Endometrial microvascular endothelial cells (primary cell): ENCODE data around the gene BPIFB6. TPM values are rescaled to one million over a fixed set of nuclear protein-coding genes. Genes with fewer than 3 reads are reported as not detected.

Source experiments
- in situ Hi-C: cut with HindIII; loops from 2 replicates; pipeline ENCODE4 v1.10.0; 2017; ENCODE audit warnings: low sequenced_read_pairs, low pct_unique_long_range_greater_than_20kb; ENCODE audit errors: inconsistent ontology term
- total RNA-seq: library from RNA; depleted of rRNA; stranded (reverse); fragments of >200 nt; gene quantifications from one replicate; pipeline ENCODE4 v1.2.3, GENCODE V29; 2015; ENCODE audit errors: inconsistent ontology term

The BPIFB6 gene
- total RNA-seq, 1 donor from 2014 or later, result not detected

DNA sequence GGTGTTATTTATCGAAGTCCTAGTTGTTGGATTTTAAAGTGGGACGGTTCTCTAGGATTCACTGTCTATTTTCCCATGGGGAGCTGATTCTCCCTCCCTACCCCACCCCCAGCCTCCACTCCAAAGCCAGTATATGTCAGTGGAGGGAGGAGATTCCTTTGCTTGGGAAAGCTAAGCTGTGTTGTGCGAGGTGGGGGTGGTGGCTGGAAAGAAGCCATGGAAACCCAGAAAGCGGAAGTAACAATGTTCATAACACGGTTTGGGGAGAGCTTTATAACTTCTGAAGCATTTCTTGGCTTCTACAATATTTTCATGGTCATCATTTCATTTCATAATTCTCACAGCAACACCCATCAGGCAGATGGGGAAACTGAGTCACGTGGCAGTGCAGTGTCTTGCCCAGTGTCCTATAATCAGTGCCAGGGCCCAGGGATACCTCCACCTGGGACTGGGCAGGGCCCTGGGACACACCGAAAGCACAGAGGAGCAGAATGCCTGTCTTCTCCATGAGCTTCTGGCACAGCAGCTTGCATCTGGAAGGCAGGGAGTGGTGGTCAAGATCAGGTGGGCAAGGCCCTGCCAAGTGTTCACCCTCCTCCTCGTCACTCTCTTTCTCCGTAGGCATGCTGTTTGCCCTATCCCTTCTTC lies 31.7 kb upstream of the BPIFB6 start:
- in situ Hi-C loops, result no loop called here

DNA sequence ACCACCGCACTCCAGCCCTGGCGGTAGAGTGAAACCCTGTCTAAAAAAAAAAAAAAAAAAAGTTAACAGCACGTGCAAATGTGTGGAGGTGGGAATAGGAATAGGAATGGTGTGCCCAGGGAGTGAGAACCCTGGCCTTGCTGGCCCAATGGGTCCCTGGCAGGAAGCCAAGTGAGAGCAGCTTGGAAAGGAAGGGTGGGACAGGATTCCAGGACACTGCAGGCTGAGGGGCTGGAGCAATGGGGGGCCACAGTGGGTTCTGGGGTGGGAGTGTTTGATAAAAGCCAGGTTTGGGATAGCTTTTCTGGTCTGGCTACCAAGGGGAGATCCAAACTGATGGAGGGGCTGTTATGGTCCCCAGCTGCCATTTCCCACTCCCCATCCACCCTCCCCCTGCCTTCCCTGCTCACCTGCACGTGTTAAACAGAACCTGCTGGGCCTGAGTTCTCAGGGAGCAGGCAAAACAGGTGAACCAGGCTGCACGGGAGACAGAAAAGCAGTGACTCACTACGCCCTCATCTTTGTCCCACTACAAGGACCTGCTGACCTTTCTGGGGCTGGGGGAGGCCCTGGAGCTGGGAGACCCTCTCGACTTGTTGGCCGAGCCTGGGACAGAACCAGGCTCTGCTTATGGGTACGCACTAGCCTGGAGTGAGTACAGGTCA lies 30.5 kb upstream of the BPIFB6 start:
- in situ Hi-C loops, result no loop called here

DNA sequence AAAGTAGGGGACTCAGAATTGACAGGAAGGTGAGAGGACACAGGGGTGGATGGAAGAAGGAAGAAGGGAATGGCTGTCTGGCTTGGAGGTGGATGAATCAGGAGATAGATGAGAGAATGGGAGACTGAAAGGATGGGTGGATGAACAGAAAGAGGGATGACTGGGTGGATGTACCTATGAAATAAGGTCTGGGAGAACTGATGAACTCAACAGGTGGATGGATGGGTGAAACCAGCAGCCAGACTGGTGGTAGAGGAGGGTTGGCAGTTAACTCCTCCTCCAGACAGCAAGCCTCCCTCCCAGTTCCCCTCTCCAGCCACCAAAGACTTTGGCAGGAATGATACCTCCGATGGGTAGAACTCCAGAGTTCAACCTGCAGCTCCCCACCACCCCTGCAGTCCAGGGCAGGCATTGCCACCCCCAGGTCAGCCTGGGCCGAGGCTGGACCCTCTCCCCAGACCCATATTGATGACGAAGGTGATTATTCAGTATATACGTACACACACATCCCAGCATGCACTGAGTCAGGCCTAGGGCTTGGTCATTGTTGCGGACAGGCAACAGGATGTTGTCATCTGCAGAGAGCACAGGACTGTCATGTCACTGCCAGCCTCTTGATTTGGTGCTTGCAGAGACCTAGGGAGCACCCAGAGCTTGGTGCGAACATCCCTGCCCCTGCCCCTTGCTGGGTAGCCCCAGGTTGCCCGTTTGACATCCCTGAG lies 29.2 kb upstream of the BPIFB6 start:
- in situ Hi-C loops, result no loop called here

DNA sequence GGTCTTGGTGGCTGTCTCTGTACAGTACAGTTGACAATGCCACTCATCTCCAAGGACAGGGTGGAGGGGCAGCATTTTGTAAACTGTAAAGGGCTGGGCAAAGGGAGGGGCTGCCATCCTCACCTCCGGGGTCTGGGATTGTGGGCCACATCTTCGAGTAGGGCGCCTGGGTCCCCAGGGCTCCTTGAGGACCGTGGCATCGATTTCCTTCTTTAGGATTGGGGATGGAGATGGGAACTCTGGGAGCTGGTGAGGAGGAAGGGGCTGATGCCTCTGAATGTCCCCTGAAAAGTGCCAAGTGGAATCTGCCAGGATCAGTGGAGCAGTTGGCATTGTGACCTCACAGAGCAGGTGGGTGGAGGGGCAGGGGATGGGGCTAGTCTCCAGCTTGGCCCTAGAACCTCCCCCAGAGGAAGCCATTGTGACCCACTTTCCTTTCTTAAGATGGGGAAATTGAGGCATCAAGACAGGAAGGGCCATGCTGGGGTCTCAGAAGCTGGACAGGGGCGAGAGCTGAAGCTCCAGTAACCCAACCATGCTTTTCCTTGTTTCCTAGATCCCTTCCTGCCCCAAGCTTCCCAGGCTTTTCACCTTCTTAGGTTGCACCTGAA lies 27.2 kb upstream of the BPIFB6 start, which contains the start of gene SUN5:
Gene SUN5 (minus strand): TSS at position 293 of the 611 bp plus-strand sequence. CDS start 93 bp downstream, at position 200.
- in situ Hi-C loops, result no loop called here

DNA sequence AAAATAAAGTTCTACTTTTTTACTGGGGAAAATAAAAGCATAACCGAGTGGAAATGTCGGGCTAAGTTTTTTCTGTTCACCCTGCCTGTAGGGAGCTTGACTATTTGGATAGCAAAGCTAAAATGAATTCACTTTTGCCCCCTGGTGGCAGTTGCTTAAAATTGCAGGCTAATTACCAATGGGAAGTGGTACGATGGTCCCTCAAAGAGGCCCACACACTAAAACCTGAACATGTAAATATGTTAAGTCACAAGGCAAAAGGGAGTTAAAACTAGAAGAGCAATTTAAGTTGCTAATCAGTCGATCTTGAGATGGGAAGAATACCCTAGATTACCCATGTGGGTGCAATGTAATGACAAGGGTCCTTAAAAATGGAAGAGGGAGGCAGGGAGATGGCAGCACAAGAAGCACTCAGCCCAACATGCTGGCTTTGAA lies 26.3 kb upstream of the BPIFB6 start:
- in situ Hi-C loops, result no loop called here

DNA sequence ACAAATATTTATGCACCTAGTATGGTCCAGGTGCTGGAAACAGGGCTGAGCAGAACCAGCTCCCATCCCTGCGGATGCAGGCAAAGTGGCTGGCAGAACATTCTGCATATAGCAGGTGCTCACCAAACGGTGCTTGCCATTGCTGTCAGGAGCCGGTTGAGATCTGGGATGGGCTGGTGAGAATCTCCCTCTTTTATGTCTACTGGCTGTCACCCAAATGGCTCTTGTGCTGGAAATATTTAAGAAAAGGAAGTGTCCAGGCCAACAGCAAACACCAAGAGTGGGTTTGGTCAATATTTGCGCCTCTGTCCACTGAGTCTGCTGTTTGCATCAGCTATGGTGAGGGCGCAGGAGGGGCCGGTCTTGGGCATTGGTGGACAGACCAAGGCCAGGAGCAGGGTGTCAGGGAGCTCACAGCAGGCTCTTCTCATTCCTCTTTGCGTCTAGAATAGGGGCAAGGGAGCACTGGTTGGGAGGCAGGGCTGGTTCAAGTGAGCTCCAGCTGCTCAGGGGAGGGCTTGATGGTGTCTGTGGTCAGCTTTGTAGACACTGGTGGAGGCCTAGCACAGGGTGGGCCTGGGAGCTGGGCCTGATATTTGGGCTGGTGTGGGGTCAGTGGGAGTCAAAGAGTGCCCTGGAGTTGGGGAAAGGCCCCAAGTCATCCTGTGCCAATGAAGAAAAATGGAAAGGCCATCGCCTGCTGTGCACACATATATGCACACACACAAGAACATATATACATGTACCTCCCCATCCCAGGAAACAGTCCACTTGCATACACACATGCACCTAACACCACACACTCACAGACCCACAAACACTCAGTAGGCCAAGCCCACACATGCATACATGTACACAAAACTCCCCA lies 25.3 kb upstream of the BPIFB6 start:
- in situ Hi-C loops, result no loop called here

DNA sequence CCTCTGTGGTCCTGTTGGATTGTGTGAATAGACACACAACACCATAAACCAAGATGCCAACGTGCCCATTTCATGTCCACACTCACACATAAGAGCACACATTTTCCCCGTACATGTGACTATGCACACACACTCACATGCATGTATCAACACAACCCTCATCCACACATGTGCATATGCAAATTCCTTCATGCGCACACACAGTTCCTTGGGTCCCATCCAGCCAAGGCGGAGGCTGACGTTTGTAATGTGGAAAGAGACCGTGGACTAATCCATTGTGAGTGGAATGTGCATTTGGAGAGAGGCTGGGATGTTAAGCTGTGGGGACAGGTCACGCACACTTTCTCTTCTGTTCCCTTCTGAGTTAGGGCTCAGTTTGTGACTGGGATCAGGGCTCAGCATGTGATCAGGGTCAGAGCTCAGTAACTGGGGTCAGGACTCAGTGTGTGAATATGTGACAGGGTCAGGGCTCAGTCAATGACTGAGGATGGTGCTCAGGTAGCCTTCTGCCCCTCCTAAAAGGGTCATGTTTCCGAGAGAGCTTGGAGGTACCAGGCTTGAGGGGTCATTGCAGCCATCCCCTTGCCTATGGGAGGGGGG lies 24.6 kb upstream of the BPIFB6 start:
- in situ Hi-C loops, result no loop called here

DNA sequence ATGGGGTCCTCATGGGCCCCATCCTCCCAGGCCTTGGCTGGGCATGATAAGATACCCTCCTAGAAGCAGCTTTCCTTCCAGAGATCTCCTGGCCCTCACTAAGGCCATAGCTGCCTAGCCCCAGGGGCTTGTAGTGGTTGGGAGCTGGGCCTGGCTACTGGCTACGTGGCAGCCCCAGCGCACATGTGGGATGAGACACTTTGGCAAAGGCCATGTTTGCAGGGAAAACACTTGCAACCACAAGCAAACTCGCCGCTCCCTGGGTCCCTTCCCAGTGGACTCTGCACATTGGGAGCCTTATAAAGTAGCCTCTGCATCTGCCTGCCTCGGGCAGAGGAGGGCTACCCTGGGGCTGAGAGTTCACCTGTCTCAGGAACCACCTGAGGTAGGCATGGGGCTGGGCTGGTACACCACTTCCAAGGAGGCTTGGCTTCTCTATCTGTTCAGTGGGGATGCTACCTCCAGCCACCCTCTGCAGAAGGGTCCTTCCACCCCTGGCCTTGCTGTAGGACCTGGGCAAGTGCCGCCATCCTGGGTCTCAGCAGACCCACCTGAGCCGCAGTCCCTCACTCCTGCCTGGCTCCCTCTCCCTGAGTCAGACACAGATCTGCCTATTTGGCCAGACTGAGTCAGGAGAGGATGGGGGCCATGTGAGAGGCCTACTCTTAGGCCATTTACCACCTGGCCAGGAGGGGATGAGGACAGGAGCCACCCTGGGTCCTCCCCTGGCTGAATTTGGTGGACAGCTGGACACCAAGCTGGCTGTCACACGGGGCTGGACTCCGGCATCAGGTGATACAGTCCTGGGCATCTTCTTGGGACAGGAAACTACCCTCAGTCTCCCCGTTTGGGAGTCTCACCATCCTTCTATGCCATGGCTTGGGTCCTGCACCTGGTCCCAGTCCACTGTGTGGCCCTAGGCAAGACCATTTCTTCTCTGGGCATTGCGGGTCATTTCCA lies 23.8 kb upstream of the BPIFB6 start, which contains the start of gene BPIFB2:
Gene BPIFB2 (plus strand): TSS at position 329 of the 960 bp plus-strand sequence. CDS start 871 bp downstream, outside the sequence.
- in situ Hi-C loops, result no loop called here

DNA sequence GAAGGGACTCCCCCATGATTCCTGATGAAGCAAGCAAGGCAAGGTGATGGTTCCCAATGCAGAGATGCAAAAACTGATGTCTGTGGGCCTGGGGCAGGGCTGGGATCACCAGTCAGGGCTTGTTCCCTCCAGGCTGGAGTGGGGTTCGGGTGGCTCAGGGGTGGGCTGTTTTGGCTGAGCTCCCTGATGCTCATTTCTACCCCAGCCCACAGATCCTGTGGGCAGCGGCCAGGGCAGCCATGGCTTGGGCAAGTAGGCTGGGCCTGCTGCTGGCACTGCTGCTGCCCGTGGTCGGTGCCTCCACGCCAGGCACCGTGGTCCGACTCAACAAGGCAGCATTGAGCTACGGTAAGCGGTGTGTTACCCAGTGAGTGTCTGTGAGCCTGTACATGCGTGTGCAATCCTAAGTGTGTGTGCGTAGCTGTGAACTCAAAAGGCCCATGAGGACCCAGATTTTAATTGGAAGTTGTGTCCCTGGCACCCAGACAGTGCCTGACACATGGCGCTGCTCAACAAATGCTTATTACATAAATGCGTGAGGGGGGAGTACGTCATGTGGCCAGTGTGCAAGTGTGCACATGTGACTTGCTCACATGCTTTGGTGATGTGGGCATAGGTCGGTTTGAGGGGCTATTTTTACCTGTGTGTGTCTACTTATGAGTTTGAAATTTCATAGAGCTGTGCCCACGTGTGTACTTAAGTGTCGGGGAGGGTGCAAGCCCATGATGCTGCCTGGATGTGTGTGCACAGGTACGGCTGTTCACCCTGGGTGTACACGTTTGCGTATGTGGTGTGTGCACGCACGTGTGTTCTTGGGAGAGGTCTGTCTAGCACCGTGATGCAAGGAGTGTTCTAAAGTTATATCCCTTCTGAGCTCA lies 22.9 kb upstream of the BPIFB6 start:
- in situ Hi-C loops, result no loop called here

DNA sequence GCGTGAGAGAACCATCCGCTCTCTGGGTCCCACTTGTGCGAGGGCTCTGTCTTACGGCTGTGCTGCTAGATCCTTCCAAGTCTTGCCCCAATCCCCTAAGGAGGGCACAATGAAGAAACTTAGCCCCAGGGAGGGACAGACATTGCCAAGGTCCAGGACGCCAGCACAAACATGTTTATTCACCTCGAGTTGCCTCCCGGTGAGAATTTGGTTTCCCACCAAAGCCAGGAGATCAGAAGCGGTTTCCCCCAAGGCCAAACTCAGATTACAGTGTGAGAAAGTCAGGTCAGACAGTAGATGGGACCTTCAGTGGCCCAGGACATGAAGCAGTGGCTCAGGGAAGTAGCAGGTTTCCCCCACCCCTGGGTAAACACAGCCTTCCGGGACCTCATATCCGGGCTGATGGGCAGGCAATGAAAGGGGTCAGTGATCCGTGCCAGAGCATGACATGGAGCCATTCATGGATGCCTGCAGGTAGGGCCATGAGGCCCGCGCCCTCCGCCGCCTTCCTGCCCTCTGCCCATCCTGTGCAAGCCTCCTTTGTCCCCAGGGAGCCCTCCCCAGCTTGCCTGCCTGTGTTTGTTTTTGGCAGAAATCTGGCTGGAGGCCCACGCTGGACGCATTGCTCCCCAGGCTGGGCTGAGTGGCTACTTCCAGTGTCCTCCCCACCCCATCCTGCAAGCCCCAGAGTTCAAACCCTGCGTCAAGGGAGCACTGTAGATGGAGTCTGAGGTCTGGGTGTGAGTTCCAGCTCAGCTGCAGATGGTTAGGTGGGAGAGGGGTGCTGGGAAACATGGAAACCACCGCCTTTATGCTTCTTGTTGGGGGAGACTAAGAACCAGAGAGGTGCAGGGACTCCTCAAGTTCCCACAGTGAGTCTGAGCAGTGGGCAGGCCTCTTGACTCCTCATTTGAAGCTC lies 22.0 kb upstream of the BPIFB6 start:
- in situ Hi-C loops, result no loop called here

DNA sequence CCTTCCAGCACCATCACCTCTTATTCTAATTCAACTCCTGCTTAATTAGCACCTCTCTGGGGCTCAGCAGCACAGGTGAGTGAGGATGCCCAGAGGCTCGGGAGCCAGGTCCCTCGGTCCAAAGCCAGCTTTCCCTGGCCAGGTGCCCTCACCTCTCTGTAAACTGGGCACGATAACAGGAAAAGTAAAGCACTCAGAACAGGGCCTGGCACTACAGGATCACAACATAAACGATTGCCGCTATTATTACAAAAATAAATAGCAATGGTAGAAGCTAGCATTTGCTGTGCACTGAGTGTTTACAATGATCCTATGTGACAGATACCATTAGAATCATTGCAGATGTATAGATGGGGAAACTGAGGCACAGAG lies 21.3 kb upstream of the BPIFB6 start:
- in situ Hi-C loops, result no loop called here

DNA sequence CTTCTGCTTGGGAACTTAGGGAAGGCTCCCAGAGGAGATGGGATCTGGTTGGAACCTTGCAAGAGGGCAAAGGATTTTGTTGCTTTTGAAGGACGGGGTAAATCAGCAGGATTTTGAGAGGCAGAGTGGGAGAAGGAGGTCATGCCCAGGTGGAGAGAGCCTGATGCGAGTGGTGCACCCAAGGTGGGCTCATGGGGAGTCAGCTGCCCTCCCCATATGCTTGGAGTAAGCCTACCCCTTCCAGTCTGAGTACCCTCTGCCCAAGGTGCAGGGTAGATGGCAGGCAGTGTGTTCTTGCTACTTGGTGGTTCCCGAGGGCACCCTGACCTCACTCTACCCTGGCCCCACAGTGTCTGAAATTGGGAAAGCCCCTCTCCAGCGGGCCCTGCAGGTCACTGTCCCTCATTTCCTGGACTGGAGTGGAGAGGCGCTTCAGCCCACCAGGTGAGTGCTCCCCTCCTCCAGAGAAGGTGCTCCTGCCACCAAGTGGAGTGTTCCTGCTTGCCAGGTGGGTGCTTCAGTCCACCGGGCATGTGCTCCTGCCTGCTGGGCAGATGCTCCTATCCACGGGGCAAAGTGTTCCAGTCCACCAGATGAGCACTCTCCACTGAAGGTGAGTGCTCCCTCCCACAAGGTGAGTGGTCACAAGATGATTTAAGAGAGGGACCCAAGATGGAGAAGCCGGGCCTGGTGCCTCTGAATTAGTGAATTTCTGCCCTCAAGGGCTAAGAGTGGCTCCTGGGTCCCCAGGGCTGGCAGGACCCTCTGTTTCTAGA lies 20.6 kb upstream of the BPIFB6 start:
- in situ Hi-C loops, result no loop called here

DNA sequence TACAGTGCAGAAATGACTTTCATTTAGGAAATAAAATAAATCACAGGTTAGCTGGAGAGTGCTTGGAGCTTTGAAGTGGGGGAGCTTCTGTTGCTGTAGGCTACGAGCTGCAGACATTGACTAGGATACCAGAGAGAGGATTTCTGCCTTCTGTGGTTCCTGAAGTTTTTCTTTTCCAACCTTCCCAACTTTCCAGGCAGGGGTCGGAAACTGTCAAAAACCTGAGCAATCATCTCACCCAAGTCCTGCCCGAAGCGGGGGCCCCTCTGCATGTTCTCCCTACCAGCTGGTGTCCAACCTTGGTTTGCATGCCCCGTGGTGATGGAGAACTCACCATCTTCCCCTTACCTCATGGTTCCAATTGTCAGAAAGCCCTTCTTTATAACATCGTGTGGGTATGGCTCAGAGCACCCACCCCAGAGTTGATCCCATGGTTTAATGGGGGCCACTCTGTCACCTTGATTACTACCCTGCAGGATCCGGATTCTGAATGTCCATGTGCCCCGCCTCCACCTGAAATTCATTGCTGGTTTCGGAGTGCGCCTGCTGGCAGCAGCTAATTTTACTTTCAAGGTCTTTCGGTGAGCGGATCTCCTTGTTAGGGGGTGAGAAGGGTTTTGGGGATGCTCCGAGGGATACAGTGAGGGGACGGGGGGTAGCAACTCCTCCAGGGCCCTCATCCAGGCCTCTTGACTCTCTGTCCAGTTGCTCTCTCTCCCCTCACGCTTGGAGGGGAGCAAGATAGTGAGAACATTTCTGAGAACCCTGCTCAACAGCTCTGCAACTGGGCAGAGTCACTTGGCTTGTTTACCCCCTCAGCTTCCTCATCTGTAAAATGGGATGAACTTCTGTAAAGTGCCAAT lies 18.9 kb upstream of the BPIFB6 start:
- in situ Hi-C loops, result no loop called here
